SH-SY5Y (cell line): ENCODE data around the gene ABCD3.

Experiments
- GATA2 ChIP-seq: IDR thresholded peaks from 2 replicates; pipeline ENCODE4 v1.6.1; 2011; ENCODE audit warnings: mild to moderate bottlenecking, low read depth, low read length
- GATA3 ChIP-seq: IDR thresholded peaks from 2 replicates; pipeline ENCODE4 v1.6.1; 2011; ENCODE audit warnings: low read depth, mild to moderate bottlenecking, low read length, moderate library complexity

The ABCD3 gene

DNA sequence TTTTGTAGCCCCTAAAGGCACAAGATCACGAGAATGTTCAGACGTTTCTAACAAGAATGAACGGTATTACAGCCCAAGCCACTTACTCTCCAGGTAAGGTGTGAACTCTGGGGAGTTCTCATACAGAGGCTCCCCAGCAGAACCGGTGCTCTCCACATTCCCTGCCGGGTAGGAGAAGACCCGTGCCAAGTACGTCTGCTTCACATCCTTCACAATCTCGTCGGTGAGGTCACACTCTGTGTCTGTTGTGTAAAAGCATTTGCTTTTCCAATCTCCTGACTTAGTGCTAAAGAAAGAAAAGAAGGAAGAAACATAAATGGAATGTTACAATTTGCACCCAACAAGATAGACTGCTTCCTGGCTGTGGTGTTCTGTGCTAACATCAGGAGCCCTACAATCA lies 117.7 kb downstream of the ABCD3 start:
- no peak for TF ChIP-seq GATA3
- TF ChIP-seq GATA2: no peak

DNA sequence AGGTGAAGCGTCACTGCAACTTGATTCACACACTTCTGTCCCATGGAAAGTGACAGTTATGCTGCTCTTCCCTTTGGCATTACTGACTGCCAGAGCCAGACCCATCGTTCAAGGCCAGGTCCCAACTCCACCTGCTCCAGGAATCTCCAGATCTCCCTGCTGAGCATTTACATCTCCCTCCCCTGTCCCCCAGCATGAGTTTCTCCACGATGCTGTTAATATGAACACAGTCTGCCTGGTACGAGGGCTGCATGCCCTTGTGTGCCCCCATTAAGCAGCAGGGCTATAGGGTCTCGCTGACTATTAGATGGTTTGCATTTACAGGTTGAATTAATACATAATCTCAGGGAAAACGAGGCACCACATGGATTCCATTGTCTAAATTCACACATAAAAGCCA lies 119.1 kb downstream of the ABCD3 start:
- TF ChIP-seq GATA3 (no peak), GATA2 (no peak)

DNA sequence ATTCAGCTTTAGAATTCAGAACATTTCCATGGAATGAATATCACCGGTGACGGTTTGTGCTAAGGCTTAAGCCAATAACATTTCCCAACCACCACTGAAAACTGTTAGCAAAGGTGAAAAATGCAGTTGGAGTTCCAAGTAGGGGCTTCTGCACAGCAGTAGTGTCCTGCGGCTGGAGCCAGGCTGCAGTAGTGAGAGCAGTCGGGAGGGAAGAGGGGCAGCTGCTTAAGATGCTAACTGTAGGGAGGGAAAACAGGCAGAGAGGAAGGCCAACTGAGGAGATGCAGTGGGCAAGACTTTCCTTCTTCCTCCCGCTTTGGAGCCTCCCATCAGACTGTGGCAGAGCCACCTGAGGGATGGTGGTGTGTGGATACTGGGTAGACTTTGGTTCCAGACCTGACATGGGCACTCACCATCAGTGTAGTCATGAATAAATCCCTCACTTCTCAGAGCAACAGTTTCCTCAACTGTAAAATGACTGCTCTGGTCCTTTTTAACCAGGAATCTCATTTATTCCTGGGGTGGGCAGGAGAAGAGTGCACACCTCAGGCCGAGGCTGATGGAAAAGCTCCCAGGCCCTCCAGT lies 120.1 kb downstream of the ABCD3 start:
- TF ChIP-seq GATA2: no peak
- TF ChIP-seq GATA3: no peak

DNA sequence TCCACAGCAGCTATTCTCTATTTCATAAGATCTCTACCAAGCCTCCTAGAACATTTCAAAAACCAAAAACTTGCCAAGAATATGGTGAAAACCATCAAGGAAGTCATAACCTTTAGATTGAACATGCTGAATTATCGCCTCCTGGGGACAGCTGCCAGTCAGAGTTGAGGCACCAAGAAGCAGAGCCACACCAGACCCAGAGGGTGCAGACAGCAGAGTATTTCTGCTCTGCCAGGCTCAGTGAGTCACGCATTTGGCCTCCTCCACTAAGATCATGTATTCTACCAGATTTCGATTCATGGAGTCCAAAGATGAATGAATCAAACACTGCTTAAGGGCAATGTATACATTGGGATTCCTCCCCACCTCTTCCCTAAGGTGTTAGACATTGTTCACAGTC lies 121.3 kb downstream of the ABCD3 start:
- no peak for TF ChIP-seq GATA3
- no peak for TF ChIP-seq GATA2

DNA sequence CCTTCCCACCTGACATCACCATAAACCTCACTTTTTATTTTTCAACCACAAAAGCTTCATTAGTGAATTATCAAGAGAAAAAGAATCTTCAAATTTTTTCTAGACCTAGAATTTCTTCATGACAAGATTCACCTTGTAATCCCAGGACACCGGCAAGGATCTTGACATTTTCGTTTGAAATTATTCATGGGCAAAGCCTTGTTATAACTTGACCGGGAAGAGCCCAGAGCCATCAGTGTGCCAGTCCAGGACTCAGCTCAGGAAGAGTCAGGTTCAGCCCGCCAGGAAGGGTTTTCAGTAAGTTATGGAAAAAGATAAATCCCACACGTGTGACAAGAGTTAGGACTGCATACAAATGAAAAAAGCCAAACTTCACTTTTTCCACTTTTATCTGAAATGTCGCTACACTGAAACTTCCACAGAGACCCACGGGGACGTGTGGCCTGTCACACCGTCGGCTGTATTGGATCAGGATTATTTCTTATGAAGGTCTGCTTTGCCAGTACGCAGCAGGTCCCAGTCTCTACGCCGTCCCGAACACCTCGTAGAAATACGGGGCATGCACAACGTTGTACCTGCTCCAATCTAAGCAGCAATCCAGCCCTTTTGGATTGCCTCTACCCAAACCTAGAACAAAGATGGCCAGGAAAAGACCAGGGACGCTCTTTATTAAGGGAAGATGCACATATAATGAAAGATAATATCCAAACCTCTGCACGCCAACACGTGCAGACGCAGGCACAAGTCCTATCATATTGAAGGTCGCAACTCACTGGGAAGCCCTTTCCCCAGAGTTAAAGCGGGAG lies 122.5 kb downstream of the ABCD3 start:
- TF ChIP-seq GATA2 (no peak), GATA3 (no peak)

DNA sequence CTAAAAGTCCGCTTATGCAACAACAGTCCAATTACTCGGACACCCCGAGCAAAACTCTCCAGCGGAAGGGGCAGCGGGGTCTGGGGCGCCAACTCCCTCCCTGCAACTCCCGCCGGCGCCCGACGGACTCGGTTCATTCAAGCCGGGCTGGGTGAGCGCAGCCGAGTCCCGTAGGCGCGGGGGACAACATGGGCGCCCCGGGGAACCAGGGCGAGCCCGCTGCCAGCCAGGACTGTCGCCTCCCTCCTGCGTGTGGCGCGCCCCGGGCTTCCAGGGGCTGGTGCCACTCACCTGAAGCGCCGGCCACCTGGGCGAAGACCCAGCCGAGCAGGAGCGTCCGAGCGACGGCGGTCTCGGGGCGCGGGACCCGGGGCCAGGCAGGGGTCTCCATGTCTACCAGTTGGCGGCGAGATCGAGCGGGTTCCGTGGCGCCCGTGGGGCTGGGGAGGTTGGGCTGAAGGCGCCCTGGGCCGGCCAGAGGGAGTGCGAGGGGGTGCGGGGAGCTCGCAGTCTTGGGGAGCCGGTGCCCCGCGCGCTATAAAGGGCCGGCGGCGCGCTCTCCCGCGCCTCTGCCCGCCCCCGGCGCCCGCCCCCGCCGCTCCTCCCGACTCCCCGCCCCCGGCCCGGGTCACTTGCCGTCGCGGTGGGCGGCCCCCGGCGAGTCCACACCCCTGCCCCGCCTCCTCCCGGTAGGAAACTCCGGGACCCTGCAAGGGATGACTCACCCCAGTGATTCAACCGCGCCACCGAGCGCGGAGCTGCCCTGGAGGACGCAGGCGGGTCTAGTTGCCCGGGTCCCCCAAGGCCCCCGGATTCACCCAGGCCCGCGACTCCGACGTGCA lies 123.3 kb downstream of the ABCD3 start, which contains the start of gene F3:
Gene F3, minus strand, starts transcription at position 514 of the 842 bp plus-strand sequence. Its CDS starts 123 bp downstream, at position 391.
- TF ChIP-seq GATA3 (no peak), GATA2 (no peak)

DNA sequence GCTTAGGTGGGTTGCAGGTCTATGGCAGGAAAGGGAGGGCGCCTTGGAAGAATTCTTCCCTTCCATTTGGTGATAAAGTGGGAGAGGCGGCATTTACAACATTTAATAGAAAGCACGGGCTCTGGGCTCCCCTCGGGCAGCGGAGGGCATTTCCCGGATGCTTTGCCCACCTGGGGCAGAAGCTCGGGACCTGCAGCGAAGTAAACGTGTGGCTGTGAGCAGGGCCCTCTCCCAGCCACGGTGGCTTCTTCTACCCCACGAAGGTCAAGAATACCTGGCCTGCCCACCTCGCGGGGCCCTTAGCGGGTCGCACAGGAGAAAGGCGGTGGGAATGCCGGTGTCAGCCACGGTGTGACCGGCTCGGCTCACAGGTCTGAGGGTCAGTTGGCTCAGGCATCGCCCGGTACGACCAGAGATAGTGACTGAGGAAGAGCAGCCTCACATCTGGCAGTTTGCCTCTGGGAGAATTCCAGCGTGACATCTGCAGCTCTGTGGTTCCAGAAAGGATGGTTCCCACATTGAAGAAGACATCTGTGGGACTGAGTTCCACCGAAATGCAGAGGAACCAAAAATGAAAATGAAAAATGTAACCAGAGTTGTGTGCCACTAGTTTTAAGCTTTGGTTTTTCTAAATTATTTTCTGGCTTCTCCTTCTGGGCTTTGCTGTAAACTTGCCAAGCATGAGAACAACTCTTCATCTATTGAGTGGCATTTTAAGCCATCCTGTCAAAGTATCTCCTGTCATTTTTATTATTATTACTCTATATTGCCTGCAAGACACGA lies 124.1 kb downstream of the ABCD3 start:
- TF ChIP-seq GATA3 (no peak), GATA2 (no peak)

DNA sequence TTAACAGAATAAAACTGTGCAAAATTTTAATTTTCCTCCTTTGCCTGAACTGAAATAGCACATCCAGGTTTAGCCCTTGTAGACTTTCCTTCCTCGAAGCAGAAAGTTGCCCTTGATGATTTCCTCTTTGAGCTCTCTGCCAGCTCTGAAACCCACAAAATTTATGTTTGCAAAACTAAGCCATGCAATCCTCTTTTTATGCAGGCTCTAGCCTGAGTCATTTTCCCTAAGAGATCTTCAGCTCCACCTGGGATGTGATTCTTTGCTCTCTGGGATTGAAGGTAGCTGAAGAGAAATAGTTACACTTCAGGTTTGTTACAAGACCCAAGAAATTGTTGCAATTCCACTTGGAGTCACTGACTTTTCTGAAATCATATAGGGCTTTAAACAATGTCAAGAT lies 124.8 kb downstream of the ABCD3 start:
- TF ChIP-seq GATA2 (no peak), GATA3 (no peak)

DNA sequence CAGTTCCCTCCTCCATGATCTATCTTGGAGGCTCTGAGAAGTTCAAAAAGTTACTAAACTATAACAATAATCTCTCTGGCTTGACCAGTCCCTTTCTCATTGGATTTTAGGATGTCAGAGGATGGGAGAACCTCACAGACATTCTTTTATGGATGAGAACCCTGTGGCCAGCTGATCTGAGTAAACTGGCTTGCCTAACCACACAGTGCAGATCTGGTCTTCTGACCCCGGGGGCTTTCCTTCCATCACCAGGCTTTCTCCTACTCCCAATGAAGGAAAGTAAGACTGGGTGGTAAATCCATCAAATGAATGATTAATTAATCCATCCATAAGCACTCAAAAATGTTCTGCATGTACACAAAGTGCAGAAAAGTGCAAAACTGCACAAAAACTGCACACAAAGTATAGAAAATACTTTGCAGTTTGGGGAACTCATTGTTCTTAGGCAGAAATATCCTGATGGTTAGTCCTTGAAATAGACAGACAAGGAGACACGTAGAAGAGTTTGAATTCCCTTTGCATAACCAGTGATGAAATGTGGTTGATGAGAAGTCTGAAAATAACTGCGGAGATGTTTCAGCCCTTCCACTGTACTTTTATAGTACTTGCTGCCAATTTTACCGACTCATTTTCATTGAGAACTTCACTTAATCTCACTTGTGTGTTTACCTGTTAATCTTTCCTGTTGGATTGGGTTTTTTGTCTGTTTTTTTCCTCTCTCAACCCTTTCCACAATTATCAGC lies 125.9 kb downstream of the ABCD3 start:
- TF ChIP-seq GATA3 (no peak), GATA2 (no peak)

DNA sequence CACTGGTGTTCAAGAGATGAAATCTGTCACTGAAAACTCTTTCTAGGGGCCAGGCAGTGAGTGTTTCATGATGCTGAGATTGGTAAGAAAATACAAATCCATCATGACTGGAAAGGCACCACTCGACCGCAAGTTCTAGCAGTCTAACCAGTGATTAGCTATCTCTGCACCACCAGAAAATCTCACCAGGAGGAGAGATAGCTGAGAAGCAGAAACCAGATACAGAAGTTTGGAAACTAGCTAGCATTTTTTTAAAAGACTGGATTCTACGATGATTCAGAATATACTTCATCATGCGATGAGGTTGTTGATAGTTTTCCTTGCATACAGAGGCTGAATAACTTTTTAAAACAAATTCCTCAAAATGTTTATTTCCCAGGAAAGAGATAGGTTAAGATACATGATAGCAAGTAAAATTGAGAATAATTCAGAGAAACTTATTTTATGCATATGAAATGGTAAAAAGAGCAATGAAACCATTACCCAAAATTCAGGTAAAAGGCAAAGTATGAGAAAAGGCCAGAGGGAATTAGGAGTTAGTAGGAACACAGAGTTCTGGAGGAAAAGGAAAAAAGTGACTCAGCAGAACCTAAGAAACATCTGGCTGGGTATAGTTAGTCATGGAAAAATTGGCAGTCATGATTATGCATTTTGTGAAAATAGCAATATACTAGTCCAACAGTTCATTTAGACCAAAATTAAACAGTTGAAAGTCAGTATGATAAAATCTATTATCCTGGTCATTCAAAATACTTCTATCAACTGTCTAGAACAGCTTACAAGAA lies 126.7 kb downstream of the ABCD3 start:
- TF ChIP-seq GATA3 (no peak), GATA2 (no peak)

DNA sequence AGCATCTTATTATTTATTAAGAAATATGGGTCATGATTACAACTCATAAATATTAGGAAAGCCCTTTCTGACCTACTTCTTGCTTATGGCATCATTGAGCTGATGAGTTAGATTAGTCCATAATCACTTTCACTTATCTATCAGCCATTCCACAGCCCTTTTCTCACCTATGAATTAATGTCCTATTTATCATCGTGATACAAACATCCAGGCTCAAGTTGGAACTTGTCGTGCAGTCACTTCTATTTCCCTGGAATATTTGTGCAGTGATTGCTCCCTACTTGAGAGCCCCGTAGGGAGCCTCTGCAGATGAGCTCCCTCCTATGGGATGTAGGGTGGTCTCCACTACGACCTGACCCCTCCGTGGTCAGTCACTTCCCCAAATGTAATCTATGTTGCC lies 131.5 kb downstream of the ABCD3 start:
- TF ChIP-seq GATA3 (no peak), GATA2 (no peak)

DNA sequence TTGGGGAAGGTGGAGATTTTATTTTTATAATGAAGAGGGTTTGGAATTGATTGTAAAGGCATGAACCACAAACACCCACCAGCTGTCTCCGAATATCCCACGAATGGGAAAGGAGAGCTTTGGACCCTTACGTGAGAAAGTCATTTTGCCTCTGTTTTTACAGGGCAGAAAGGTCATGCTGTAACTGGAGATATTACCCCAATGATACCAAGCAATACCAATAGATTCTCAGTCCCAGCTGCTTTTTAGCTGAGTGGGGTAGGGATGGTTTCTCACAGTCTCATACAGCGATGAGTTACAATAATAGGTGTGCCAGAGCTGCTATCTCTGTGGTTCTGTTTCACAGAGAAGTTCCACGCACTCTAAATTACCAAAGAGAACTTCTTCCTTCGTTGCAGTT lies 132.2 kb downstream of the ABCD3 start:
- no peak for TF ChIP-seq GATA3
- no peak for TF ChIP-seq GATA2

DNA sequence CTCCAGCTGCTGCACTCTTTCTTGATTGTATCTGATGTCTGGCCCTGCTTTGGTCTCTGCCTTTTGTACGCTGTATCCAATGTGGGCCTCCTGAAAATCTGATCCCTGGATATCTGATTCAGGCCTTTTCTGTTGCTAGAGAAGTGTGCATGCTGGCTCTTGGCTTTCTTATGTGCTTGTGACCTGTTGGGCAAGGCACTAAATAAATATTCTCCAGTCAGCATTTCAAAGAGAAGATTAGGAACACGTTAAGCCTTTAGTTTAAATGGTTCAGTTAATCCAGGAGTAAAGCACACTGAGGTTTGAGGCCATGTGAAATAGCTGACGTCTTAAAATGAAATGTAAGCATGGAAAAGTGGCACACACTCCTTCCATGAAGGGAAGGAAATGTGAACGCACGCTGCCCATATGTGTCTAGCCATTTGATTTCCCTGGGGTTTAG lies 132.6 kb downstream of the ABCD3 start:
- TF ChIP-seq GATA2 (peak; percentile 70), GATA3 (no peak; the same call in 1 of the 2 replicates)
